Thyroid gland (tissue), 4 donors: ENCODE results near the gene ERAL1. TPM values are rescaled to one million over a fixed set of nuclear protein-coding genes. Genes with fewer than 3 reads are reported as not detected.

ENCODE experiments used
- DNase-seq, 2 donors: peaks; one replicate each; pipeline ENCODE4 v3.0.0-alpha.2; 2019
- H3K27ac ChIP-seq, 3 donors: fragments of 200-600 bp; sonication (generic); 1 replicate in 2 of 3; 2 replicates in 1 of 3; pipeline ENCODE4 v1.5.1; 2016 to 2019; ENCODE audit warnings: mild to moderate bottlenecking in 1 of 3, moderate library complexity in 1 of 3
- H3K27me3 ChIP-seq: fragments of 200-600 bp; sonication (generic); one replicate; pipeline ENCODE4 v1.5.1; 2019
- H3K36me3 ChIP-seq, 2 donors: fragments of 200-600 bp; sonication (generic); one replicate each; pipeline ENCODE4 v1.5.1; 2016 to 2019
- H3K4me1 ChIP-seq, 2 donors: fragments of 200-600 bp; sonication (generic); one replicate each; pipeline ENCODE4 v1.5.1; 2017 to 2019
- H3K4me3 ChIP-seq, 3 donors: fragments of 200-600 bp; sonication (generic); replicated peaks in 1 of 3; 1 replicate in 2 of 3; 2 replicates in 1 of 3; pipeline ENCODE4 v1.5.1; 2016; ENCODE audit warnings: mild to moderate bottlenecking in 1 of 3
- H3K9me3 ChIP-seq: fragments of 200-600 bp; sonication (generic); one replicate; pipeline ENCODE4 v1.5.1; 2017
- CTCF ChIP-seq, 6 experiments: fragments of 200-600 bp in 3 of 6; fragments of 450-650 bp in 3 of 6; sonication (generic) in 3 of 6; IDR thresholded peaks; one replicate each; pipeline ENCODE4 v1.5.1; 2016 to 2019; ENCODE audit warnings: antibody characterized with exemption in 6 of 6, mild to moderate bottlenecking in 2 of 6, inconsistent platforms in 1 of 6, moderate library complexity in 1 of 6
- POLR2A ChIP-seq, 2 donors: fragments of 450-650 bp; IDR thresholded peaks; one replicate each; pipeline ENCODE4 v1.6.1; 2017; ENCODE audit warnings: antibody characterized with exemption in 2 of 2, mild to moderate bottlenecking in 2 of 2, moderate library complexity in 1 of 2
- WGBS, 2 donors: methylation state at CpG; one replicate each; pipeline ENCODE4 v1.1.5; 2017; 5-methylcytosine and 5-hydroxymethylcytosine counted together
- intact Hi-C: fragments of 100-400 bp; cut with DNase I; formaldehyde crosslinking; loops from one replicate; pipeline ENCODE4 v1.15.1; 2023
- total RNA-seq, 4 donors: library from RNA; depleted of rRNA; stranded (reverse); fragments of >200 nt; gene quantifications; one replicate each; pipeline ENCODE4 v1.2.3, GENCODE V29; 2016

ERAL1 gene
- total RNA-seq, 4 donors from 2014 or later: 23.1 to 59.3 (median 41.2) TPM

- intact Hi-C loops: no loop called here
- Histone ChIP-seq H3K36me3 (peaks cover 49 to 58% of the 10 kb centered on the region in 2 donors), H3K4me1 (no peaks in the 10 kb centered on the region), H3K9me3 (no peaks in the 10 kb centered on the region), H3K4me3 (no peak overlapping the region), H3K27me3 (no peaks in the 10 kb centered on the region), H3K27ac (no peak overlapping the region)
- TF ChIP-seq POLR2A (IDR thresholded peaks at IDR 0.05) (no peak), CTCF (IDR thresholded peaks at IDR 0.05) (no peak)
- 95% methylated on average over 17 of the region's 17 CpGs for WGBS, 2 donors
- DNase-seq: no peak
Observed at GRCh38 chr17:28881533-28882056, 26.8 kb downstream of the ERAL1 start.

GRCh38 chr17:28882154-28882895 is 27.5 kb downstream of the ERAL1 start:
- no peak for DNase-seq
- no peak for TF ChIP-seq POLR2A (IDR thresholded peaks at IDR 0.05)
- no peak for TF ChIP-seq CTCF (IDR thresholded peaks at IDR 0.05)
- Histone ChIP-seq H3K27me3 (no peaks in the 10 kb centered on the region), H3K27ac (no peak overlapping the region), H3K9me3 (no peaks in the 10 kb centered on the region), H3K4me1 (no peaks in the 10 kb centered on the region), H3K36me3 (peaks cover 49 to 58% of the 10 kb centered on the region in 2 donors), H3K4me3 (no peak overlapping the region)
- intact Hi-C loops: no loop called here
- WGBS, 2 donors: 95 to 97% methylated on average over 16 to 17 of the region's 18 CpGs

GRCh38 chr17:28883967-28884702 is 29.3 kb downstream of the ERAL1 start:
- Histone ChIP-seq H3K27ac (no peak overlapping the region), H3K27me3 (no peaks in the 10 kb centered on the region), H3K9me3 (no peaks in the 10 kb centered on the region), H3K4me3 (no peak overlapping the region), H3K4me1 (no peaks in the 10 kb centered on the region), H3K36me3 (peaks cover 49 to 57% of the 10 kb centered on the region in 2 donors)
- no peak for TF ChIP-seq CTCF (IDR thresholded peaks at IDR 0.05)
- TF ChIP-seq POLR2A (IDR thresholded peaks at IDR 0.05): no peak
- DNase-seq: no peak
- intact Hi-C loops: no loop called here
- 91 to 93% methylated on average over 11 to 17 of the region's 27 CpGs for WGBS, 2 donors

GRCh38 chr17:28885363-28885762 is 30.5 kb downstream of the ERAL1 start:
- TF ChIP-seq CTCF (IDR thresholded peaks at IDR 0.05) (no peak), POLR2A (IDR thresholded peaks at IDR 0.05) (no peak)
- no peak for DNase-seq
- Histone ChIP-seq H3K36me3 (peaks cover 38 to 45% of the 10 kb centered on the region in 2 donors), H3K9me3 (no peaks in the 10 kb centered on the region), H3K27me3 (no peaks in the 10 kb centered on the region), H3K27ac (no peak overlapping the region), H3K4me3 (no peak overlapping the region), H3K4me1 (peaks cover 0 to 6% of the 10 kb centered on the region in 2 donors)
- intact Hi-C loops: no loop called here
- WGBS, 2 donors: 97 to 100% methylated on average over 4 of the region's 4 CpGs

GRCh38 chr17:28885951-28886350 is 31.1 kb downstream of the ERAL1 start:
- peaks cover 32 to 39% of the 10 kb centered on the region in 2 donors for H3K36me3 ChIP-seq
- 76 to 90% methylated on average over 2 to 8 of the region's 10 CpGs for WGBS, 2 donors

More at GRCh38 chr17:28885951-28886350, 31.1 kb downstream of the ERAL1 start:
- Histone ChIP-seq H3K27me3 (no peaks in the 10 kb centered on the region), H3K4me3 (no peak overlapping the region), H3K9me3 (no peaks in the 10 kb centered on the region), H3K4me1 (peaks cover 0 to 11% of the 10 kb centered on the region in 2 donors), H3K27ac (no peak overlapping the region)
- no peak for DNase-seq
- no peak for TF ChIP-seq POLR2A (IDR thresholded peaks at IDR 0.05)
- TF ChIP-seq CTCF (IDR thresholded peaks at IDR 0.05): no peak
- intact Hi-C loops: no loop called here
